Astrocyte (in vitro differentiated cells and primary cell): ENCODE results near the gene MOCS3.

Experiments
- EZH2 ChIP-seq: IDR thresholded peaks from 2 replicates; pipeline ENCODE4 v1.6.1; 2012; ENCODE audit warnings: mild to moderate bottlenecking, low read length, inconsistent platforms; ENCODE audit not compliant: insufficient read depth
- TF ChIP-seq, protein P1 (sequence below): IDR thresholded peaks from 2 replicates; pipeline ENCODE4 v1.5.1; 2011; ENCODE audit warnings: low read depth, mild to moderate bottlenecking, inconsistent platforms, low read length, moderate library complexity; ENCODE audit not compliant: insufficient read depth

DNA sequence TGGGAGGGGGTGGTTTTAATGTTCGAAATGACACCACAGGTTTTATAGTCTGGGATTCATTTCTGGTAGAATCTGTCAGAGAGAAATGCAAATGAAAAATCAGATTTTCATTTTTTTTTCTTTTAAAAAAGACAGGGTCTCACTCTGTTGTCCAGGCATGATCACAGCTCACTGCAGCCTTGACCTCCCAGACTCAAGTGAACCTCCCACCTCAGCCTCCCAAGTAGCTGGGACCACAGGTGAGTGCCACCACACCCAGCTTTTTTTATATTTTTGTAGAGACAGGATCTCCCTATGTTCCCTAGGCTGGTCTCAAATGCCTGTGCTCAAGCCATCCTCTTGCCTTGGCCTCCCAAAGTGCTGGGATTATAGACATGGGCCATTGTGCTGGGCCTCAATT lies 25.0 kb upstream of the MOCS3 start:
- TF ChIP-seq EZH2: no peak
- TF ChIP-seq, protein P1, sequence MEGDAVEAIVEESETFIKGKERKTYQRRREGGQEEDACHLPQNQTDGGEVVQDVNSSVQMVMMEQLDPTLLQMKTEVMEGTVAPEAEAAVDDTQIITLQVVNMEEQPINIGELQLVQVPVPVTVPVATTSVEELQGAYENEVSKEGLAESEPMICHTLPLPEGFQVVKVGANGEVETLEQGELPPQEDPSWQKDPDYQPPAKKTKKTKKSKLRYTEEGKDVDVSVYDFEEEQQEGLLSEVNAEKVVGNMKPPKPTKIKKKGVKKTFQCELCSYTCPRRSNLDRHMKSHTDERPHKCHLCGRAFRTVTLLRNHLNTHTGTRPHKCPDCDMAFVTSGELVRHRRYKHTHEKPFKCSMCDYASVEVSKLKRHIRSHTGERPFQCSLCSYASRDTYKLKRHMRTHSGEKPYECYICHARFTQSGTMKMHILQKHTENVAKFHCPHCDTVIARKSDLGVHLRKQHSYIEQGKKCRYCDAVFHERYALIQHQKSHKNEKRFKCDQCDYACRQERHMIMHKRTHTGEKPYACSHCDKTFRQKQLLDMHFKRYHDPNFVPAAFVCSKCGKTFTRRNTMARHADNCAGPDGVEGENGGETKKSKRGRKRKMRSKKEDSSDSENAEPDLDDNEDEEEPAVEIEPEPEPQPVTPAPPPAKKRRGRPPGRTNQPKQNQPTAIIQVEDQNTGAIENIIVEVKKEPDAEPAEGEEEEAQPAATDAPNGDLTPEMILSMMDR: no peak
